ENCODE measurements around the gene HELZ. TPM values are rescaled to one million over a fixed set of nuclear protein-coding genes. Genes with fewer than 3 reads are reported as not detected.

HELZ gene
- total and polyA plus RNA-seq, 9 donors, result 8.4 to 72.8 (median 55.5) TPM

GRCh38 chr17:67068999-67069398, 176.0 kb downstream of the HELZ start:
- Histone ChIP-seq H3K27ac (no peak overlapping the region), H3K4me3 (no peak overlapping the region), H3K36me3 (no peaks in the 10 kb centered on the region), H3K27me3 (no peaks in the 10 kb centered on the region), H3K9me3 (no peaks in the 10 kb centered on the region), H3K4me1 (ENCODE audit: insufficient read depth) (no peaks in the 10 kb centered on the region)
- no peak for DNase-seq
- 67 to 75% (median 71%) methylated on average over 3 of the region's 3 CpGs for WGBS, 3 donors
- intact Hi-C loops (cut with DNase I), result no loop called here
- TF ChIP-seq POLR2A (IDR thresholded peaks at IDR 0.05) (no peak), CTCF (IDR thresholded peaks at IDR 0.05) (no peak), EP300 (IDR thresholded peaks at IDR 0.05) (no peak)

- Histone ChIP-seq H3K27ac (no peak overlapping the region), H3K27me3 (no peaks in the 10 kb centered on the region), H3K4me1 (ENCODE audit: insufficient read depth) (no peaks in the 10 kb centered on the region), H3K36me3 (no peaks in the 10 kb centered on the region), H3K9me3 (no peaks in the 10 kb centered on the region), H3K4me3 (no peak overlapping the region)
- 40 to 51% (median 43%) methylated on average over 13 of the region's 13 CpGs for WGBS, 3 donors
- intact Hi-C loops (cut with DNase I), result no loop called here
- TF ChIP-seq POLR2A (IDR thresholded peaks at IDR 0.05) (no peak), CTCF (IDR thresholded peaks at IDR 0.05) (no peak), EP300 (IDR thresholded peaks at IDR 0.05) (no peak)
- DNase-seq, result no peak
Measured at GRCh38 chr17:67067571-67068482, 177.2 kb downstream of the HELZ start.

GRCh38 chr17:67066717-67067116, 178.3 kb downstream of the HELZ start:
- no peak for DNase-seq
- Histone ChIP-seq H3K27ac (no peak overlapping the region), H3K9me3 (no peaks in the 10 kb centered on the region), H3K36me3 (no peaks in the 10 kb centered on the region), H3K27me3 (no peaks in the 10 kb centered on the region), H3K4me1 (ENCODE audit: insufficient read depth) (no peaks in the 10 kb centered on the region), H3K4me3 (no peak overlapping the region)
- intact Hi-C loops (cut with DNase I), result no loop called here
- TF ChIP-seq POLR2A (IDR thresholded peaks at IDR 0.05) (no peak), EP300 (IDR thresholded peaks at IDR 0.05) (no peak), CTCF (IDR thresholded peaks at IDR 0.05) (no peak)
- WGBS, 3 donors, result 52 to 69% (median 57%) methylated on average over 2 of the region's 2 CpGs

- Histone ChIP-seq H3K36me3 (no peaks in the 10 kb centered on the region), H3K4me1 (ENCODE audit: insufficient read depth) (no peaks in the 10 kb centered on the region), H3K27me3 (no peaks in the 10 kb centered on the region), H3K4me3 (no peak overlapping the region), H3K9me3 (no peaks in the 10 kb centered on the region), H3K27ac (no peak overlapping the region)
- no peak for DNase-seq
- intact Hi-C loops (cut with DNase I), result no loop called here
- 77 to 82% (median 81%) methylated on average over 6 of the region's 6 CpGs for WGBS, 3 donors
- no peak for TF ChIP-seq CTCF (IDR thresholded peaks at IDR 0.05)
- TF ChIP-seq EP300 (IDR thresholded peaks at IDR 0.05), result no peak
- no peak for TF ChIP-seq POLR2A (IDR thresholded peaks at IDR 0.05)
Measured at GRCh38 chr17:67063141-67063540, 181.9 kb downstream of the HELZ start.

Measured in ovary (tissue), 9 donors.